Measurements from ENCODE around the gene WDR33.

- TF ChIP-seq CTCF (IDR thresholded peaks at IDR 0.05) (no peak), POLR2A (IDR thresholded peaks at IDR 0.05) (no peak)
Measured at GRCh38 chr2:127704641-127705390, 106.2 kb downstream of the WDR33 start.
